Erythroblast (primary cell): ENCODE measurements around the gene CYP2C9.
"Not testable (repeated sequence)": the region's sequence is repeated elsewhere in the genome, so short reads cannot be mapped to it uniquely, and the experiment has no call there.

Experiments
- GATA1 ChIP-seq: IDR thresholded peaks from 2 replicates; pipeline ENCODE4 v1.6.1; 2011; ENCODE audit warnings: low read depth, mild to moderate bottlenecking, control low read depth, low read length, moderate library complexity
- POLR2A ChIP-seq: IDR thresholded peaks from 2 replicates; pipeline ENCODE4 v1.6.1; 2011; ENCODE audit warnings: mild to moderate bottlenecking, low read length

DNA sequence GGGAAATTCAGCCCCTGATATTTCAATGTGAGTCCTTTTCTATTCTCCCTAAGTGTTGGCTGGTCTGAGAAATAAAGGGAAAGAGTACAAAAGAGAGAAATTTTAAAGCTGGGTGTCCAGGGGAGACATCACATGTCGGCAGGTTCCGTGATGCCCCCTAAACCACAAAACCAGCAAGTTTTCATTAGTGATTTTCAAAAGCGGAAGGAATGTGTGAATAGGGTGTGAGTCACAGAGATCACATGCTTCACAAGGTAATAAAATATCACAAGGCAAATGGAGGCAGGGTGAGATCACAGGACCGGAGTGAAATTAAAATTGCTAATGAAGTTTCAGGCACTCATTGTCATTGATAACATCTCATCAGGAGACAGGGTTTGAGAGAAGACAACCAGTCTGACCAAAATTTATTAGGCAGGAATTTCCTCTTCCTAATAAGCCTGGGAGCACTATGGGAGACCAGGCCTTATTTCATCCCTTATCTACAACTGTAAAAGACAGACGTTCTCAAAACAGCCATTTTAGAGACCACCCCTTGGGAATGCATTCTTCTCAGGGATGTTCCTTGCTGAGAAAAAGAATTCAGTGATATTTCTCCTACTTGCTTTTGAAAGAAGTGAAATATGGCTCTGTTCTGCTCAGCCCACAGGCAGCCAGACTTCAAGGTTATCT lies 5.1 kb downstream of the CYP2C9 start:
- TF ChIP-seq POLR2A, GATA1: not testable (repeated sequence)
